Body of pancreas (tissue), 4 donors: ENCODE measurements around the gene ACTR5. TPM values are rescaled to one million over a fixed set of nuclear protein-coding genes. Genes with fewer than 3 reads are reported as not detected.
"Not testable (repeated sequence)": the region's sequence is repeated elsewhere in the genome, so short reads cannot be mapped to it uniquely, and the experiment has no call there.

Source experiments
- ATAC-seq: fragments of 150-250 bp; one replicate; pipeline ENCODE4 v1.9.1; 2016
- DNase-seq, 4 donors: peaks; one replicate each; pipeline ENCODE4 v3.0.0-alpha.2; 2019
- H3K27ac ChIP-seq, 4 donors: fragments of 200-600 bp; sonication (generic); 1 replicate in 3 of 4; 2 replicates in 1 of 4; pipeline versions ENCODE4 v1.5.1 to v1.6.1; 2016 to 2019; ENCODE audit warnings: mild to moderate bottlenecking in 1 of 4, mixed read lengths in 1 of 4, moderate library complexity in 1 of 4
- H3K27me3 ChIP-seq, 2 donors: fragments of 200-600 bp; sonication (generic); one replicate each; pipeline ENCODE4 v1.6.0; 2016; ENCODE audit warnings: mild to moderate bottlenecking in 1 of 2
- H3K36me3 ChIP-seq, 2 donors: fragments of 200-600 bp; sonication (generic); replicated peaks in 1 of 2; 2 replicates each; pipeline ENCODE4 v1.5.1; 2016; ENCODE audit warnings: low read depth in 2 of 2; ENCODE audit not compliant: insufficient read depth in 1 of 2
- H3K4me1 ChIP-seq: fragments of 200-600 bp; sonication (generic); one replicate; pipeline ENCODE4 v1.6.0; 2016
- H3K4me3 ChIP-seq, 2 donors: fragments of 200-600 bp; sonication (generic); 1 replicate in 1 of 2; 2 replicates in 1 of 2; pipeline ENCODE4 v1.5.1; 2016 to 2019
- H3K9me3 ChIP-seq, 3 donors: fragments of 200-600 bp; sonication (generic); 1 replicate in 2 of 3; 2 replicates in 1 of 3; pipeline ENCODE4 v1.5.1; 2016
- CTCF ChIP-seq, 7 experiments: fragments of 450-650 bp in 4 of 7; fragments of 200-600 bp in 3 of 7; sonication (generic) in 3 of 7; IDR thresholded peaks; one replicate each; pipeline ENCODE4 v1.5.1; 2016 to 2019; ENCODE audit warnings: antibody characterized with exemption in 7 of 7
- POLR2A ChIP-seq, 3 donors: fragments of 450-650 bp; IDR thresholded peaks; one replicate each; pipeline ENCODE4 v1.6.1; 2016; ENCODE audit warnings: antibody characterized with exemption in 3 of 3, mild to moderate bottlenecking in 2 of 3
- WGBS, 2 donors: methylation state at CpG; one replicate each; pipeline ENCODE4 v1.1.5; 2017; 5-methylcytosine and 5-hydroxymethylcytosine counted together
- intact Hi-C: fragments of 100-400 bp; cut with DNase I; formaldehyde crosslinking; loops from one replicate; pipeline ENCODE4 v1.15.1; 2023
- total RNA-seq, 2 donors: library from RNA; depleted of rRNA; stranded (reverse); fragments of >200 nt; gene quantifications; one replicate each; pipeline ENCODE4 v1.1.0, GENCODE V29; 2016

Gene ACTR5
- total RNA-seq, 2 donors from 2014 or later = 4.9 to 7.9 TPM

GRCh38 chr20:38812182-38812581 is 63.9 kb downstream of the ACTR5 start:
- Histone ChIP-seq H3K4me1 (no peaks in the 10 kb centered on the region), H3K36me3 (no peaks in the 10 kb centered on the region), H3K9me3 (no peaks in the 10 kb centered on the region), H3K4me3 (no peak overlapping the region), H3K27me3 (peaks cover 0 to 2% of the 10 kb centered on the region in 2 donors), H3K27ac (no peak overlapping the region)
- 50 to 56% methylated on average over 5 of the region's 5 CpGs for WGBS, 2 donors
- ATAC-seq (no peak), DNase-seq (no peak)
- TF ChIP-seq POLR2A (IDR thresholded peaks at IDR 0.05) = no peak
- TF ChIP-seq CTCF (IDR thresholded peaks at IDR 0.05) = no peak
- intact Hi-C loops = no loop called here

GRCh38 chr20:38812709-38813573 is 64.7 kb downstream of the ACTR5 start:
- Histone ChIP-seq H3K4me1 (no peaks in the 10 kb centered on the region), H3K36me3 (no peaks in the 10 kb centered on the region), H3K4me3 (no peak overlapping the region), H3K9me3 (no peaks in the 10 kb centered on the region), H3K27ac (no peak overlapping the region), H3K27me3 (no peaks in the 10 kb centered on the region)
- WGBS, 2 donors = 71 to 83% methylated on average over 4 of the region's 4 CpGs
- DNase-seq (no peak), ATAC-seq (no peak)
- TF ChIP-seq POLR2A (IDR thresholded peaks at IDR 0.05) (no peak), CTCF (IDR thresholded peaks at IDR 0.05) (no peak)
- intact Hi-C loops = no loop called here

GRCh38 chr20:38813574-38813962 is 65.3 kb downstream of the ACTR5 start:
- H3K27me3 ChIP-seq, intact Hi-C loops, H3K4me1 ChIP-seq, H3K36me3 ChIP-seq, DNase-seq, H3K4me3 ChIP-seq, ATAC-seq, H3K9me3 ChIP-seq, H3K27ac ChIP-seq: not testable (repeated sequence)
- 75 to 82% methylated on average over 6 of the region's 6 CpGs for WGBS, 2 donors

GRCh38 chr20:38815446-38815845 is 67.2 kb downstream of the ACTR5 start:
- Histone ChIP-seq H3K4me3 (no peak overlapping the region), H3K27me3 (no peaks in the 10 kb centered on the region), H3K4me1 (no peaks in the 10 kb centered on the region), H3K36me3 (no peaks in the 10 kb centered on the region), H3K9me3 (no peaks in the 10 kb centered on the region), H3K27ac (no peak overlapping the region)
- intact Hi-C loops = no loop called here
- DNase-seq (no peak), ATAC-seq (no peak)
- TF ChIP-seq CTCF (IDR thresholded peaks at IDR 0.05) (no peak), POLR2A (IDR thresholded peaks at IDR 0.05) (no peak)

GRCh38 chr20:38818113-38819065 is 70.1 kb downstream of the ACTR5 start:
- intact Hi-C loops = no loop called here
- no peak for ATAC-seq
- H3K4me1 ChIP-seq = no peaks in the 10 kb centered on the region
- no peak overlapping the region for H3K27ac ChIP-seq
- TF ChIP-seq POLR2A (IDR thresholded peaks at IDR 0.05) (no peak), CTCF (IDR thresholded peaks at IDR 0.05) (no peak)
- WGBS, 2 donors = 73 to 77% methylated on average over 9 of the region's 9 CpGs
- DNase-seq = no peak
- no peaks in the 10 kb centered on the region for H3K36me3 ChIP-seq
- H3K27me3 ChIP-seq = no peaks in the 10 kb centered on the region
- H3K4me3 ChIP-seq = no peak overlapping the region
- no peaks in the 10 kb centered on the region for H3K9me3 ChIP-seq
